Right lung (tissue), 5 donors: Measurements from ENCODE around the gene DOCK2. TPM values are rescaled to one million over a fixed set of nuclear protein-coding genes. Genes with fewer than 3 reads are reported as not detected.
"Not testable (repeated sequence)": the region's sequence is repeated elsewhere in the genome, so short reads cannot be mapped to it uniquely, and the experiment has no call there.

Source experiments
- DNase-seq, 2 donors: peaks; one replicate each; pipeline ENCODE4 v3.0.0-alpha.2; 2013
- polyA plus RNA-seq, 5 donors: library from polyadenylated mRNA; unstranded; fragments of 120-200 nt; gene quantifications; one replicate each; pipeline versions ENCODE4 v1.2.1 to v1.2.3, GENCODE V29; 2013; ENCODE audit warnings: inconsistent platforms in 1 of 5, low replicate concordance in 1 of 5; ENCODE audit not compliant: insufficient read length in 5 of 5, insufficient read depth in 1 of 5

DOCK2 gene
- polyA plus RNA-seq, 5 donors, result 4.7 to 7.2 (median 5.4) TPM

GRCh38 chr5:169942181-169942580 lies 305.1 kb downstream of the DOCK2 start:
- DNase-seq, result no peak

GRCh38 chr5:169943026-169943425 lies 306.0 kb downstream of the DOCK2 start:
- DNase-seq, result no peak

GRCh38 chr5:169944115-169944514 lies 307.0 kb downstream of the DOCK2 start:
- DNase-seq, result no peak

- no peak for DNase-seq
These were observed 308.0 kb downstream of the DOCK2 start for GRCh38 chr5:169944922-169945680.

- peak; percentile 79 to 89 for DNase-seq
These were observed 308.8 kb downstream of the DOCK2 start for GRCh38 chr5:169945831-169946261.

GRCh38 chr5:169946743-169947295 lies 309.7 kb downstream of the DOCK2 start:
- DNase-seq, result peak in 1 of 2 donors; percentile 15

- DNase-seq, result no peak
These were observed 313.3 kb downstream of the DOCK2 start for GRCh38 chr5:169950333-169950732.

- DNase-seq, result not testable (repeated sequence)
These were observed 316.1 kb downstream of the DOCK2 start for GRCh38 chr5:169953196-169953595.

- DNase-seq, result no peak
These were observed 317.7 kb downstream of the DOCK2 start for GRCh38 chr5:169954786-169955185.

- no peak for DNase-seq
These were observed 319.1 kb downstream of the DOCK2 start for GRCh38 chr5:169956126-169956525.

GRCh38 chr5:169956756-169957155 lies 319.7 kb downstream of the DOCK2 start:
- DNase-seq, result no peak

- no peak for DNase-seq
These were observed 321.2 kb downstream of the DOCK2 start for GRCh38 chr5:169958278-169958677.

- DNase-seq, result no peak
These were observed 323.6 kb downstream of the DOCK2 start for GRCh38 chr5:169960659-169961058.

- no peak for DNase-seq
These were observed 327.2 kb downstream of the DOCK2 start for GRCh38 chr5:169964246-169964645.

GRCh38 chr5:169970339-169970738 lies 333.3 kb downstream of the DOCK2 start:
- no peak for DNase-seq

GRCh38 chr5:169970911-169971765 lies 334.1 kb downstream of the DOCK2 start:
- DNase-seq, result no peak

GRCh38 chr5:169971780-169972179 lies 334.7 kb downstream of the DOCK2 start:
- no peak for DNase-seq

- no peak for DNase-seq
These were observed 336.0 kb downstream of the DOCK2 start for GRCh38 chr5:169973056-169973455.

GRCh38 chr5:169974121-169974770 lies 337.2 kb downstream of the DOCK2 start:
- no peak for DNase-seq

- no peak for DNase-seq
These were observed 341.6 kb downstream of the DOCK2 start for GRCh38 chr5:169978714-169979113.

GRCh38 chr5:169979871-169980270 lies 342.8 kb downstream of the DOCK2 start:
- DNase-seq, result no peak
